SIG-M5 (cell line): ENCODE results near the gene RNF217.

ENCODE experiments used
- DNase-seq: peaks from one replicate; lab custom pipeline; 2025; lab: John Stamatoyannopoulos, UW

RNF217 gene

GRCh38 chr6:125099211-125100073 is 137.2 kb downstream of the RNF217 start:
- DNase-seq: no peak

GRCh38 chr6:125100074-125100652 is 137.9 kb downstream of the RNF217 start:
- DNase-seq: no peak

- DNase-seq: no peak
Observed at GRCh38 chr6:125101128-125101527, 138.9 kb downstream of the RNF217 start.

GRCh38 chr6:125101631-125102030 is 139.4 kb downstream of the RNF217 start:
- DNase-seq: no peak

GRCh38 chr6:125102411-125102810 is 140.2 kb downstream of the RNF217 start:
- DNase-seq: no peak

- DNase-seq: no peak
Observed at GRCh38 chr6:125102891-125103290, 140.7 kb downstream of the RNF217 start.

- no peak for DNase-seq
Observed at GRCh38 chr6:125104425-125104824, 142.2 kb downstream of the RNF217 start.

- DNase-seq: no peak
Observed at GRCh38 chr6:125107048-125107447, 144.8 kb downstream of the RNF217 start.

GRCh38 chr6:125107896-125108295 is 145.7 kb downstream of the RNF217 start:
- no peak for DNase-seq

- DNase-seq: no peak
Observed at GRCh38 chr6:125110056-125110455, 147.8 kb downstream of the RNF217 start.

- no peak for DNase-seq
Observed at GRCh38 chr6:125111219-125111983, 149.2 kb downstream of the RNF217 start.

- DNase-seq: no peak
Observed at GRCh38 chr6:125112934-125113333, 150.7 kb downstream of the RNF217 start.

GRCh38 chr6:125114248-125114858 is 152.1 kb downstream of the RNF217 start:
- no peak for DNase-seq

GRCh38 chr6:125116170-125116569 is 153.9 kb downstream of the RNF217 start:
- no peak for DNase-seq

GRCh38 chr6:125116710-125117109 is 154.5 kb downstream of the RNF217 start:
- no peak for DNase-seq

- no peak for DNase-seq
Observed at GRCh38 chr6:125117818-125118217, 155.6 kb downstream of the RNF217 start.

GRCh38 chr6:125120054-125120590 is 157.9 kb downstream of the RNF217 start:
- DNase-seq: no peak

GRCh38 chr6:125121894-125122293 is 159.7 kb downstream of the RNF217 start:
- no peak for DNase-seq

- DNase-seq: no peak
Observed at GRCh38 chr6:125123051-125123450, 160.8 kb downstream of the RNF217 start.

GRCh38 chr6:125123468-125124048 is 161.3 kb downstream of the RNF217 start:
- no peak for DNase-seq

GRCh38 chr6:125124049-125124669 is 161.9 kb downstream of the RNF217 start:
- DNase-seq: no peak
